Hematopoietic multipotent progenitor cell treated with erythropoietin and hydrocortisone succinate and interleukin-3 and kit ligand, for 15 days (in vitro differentiated cells): ENCODE measurements around the gene CADM3.

Source experiments
- DNase-seq: peaks from one replicate; pipeline ENCODE4 v3.0.0-alpha.2; 2015; ENCODE audit warnings: low spot score

The CADM3 gene

GRCh38 chr1:159207080-159207479 lies 35.7 kb downstream of the CADM3 start:
- no peak for DNase-seq

GRCh38 chr1:159207774-159208173 lies 36.4 kb downstream of the CADM3 start:
- DNase-seq, result peak; percentile 49

- DNase-seq, result no peak
Observed at GRCh38 chr1:159208175-159208825, 36.9 kb downstream of the CADM3 start.

- DNase-seq, result no peak
Observed at GRCh38 chr1:159209061-159209460, 37.6 kb downstream of the CADM3 start.

GRCh38 chr1:159211331-159212136 lies 40.1 kb downstream of the CADM3 start:
- DNase-seq, result peak; percentile 81

GRCh38 chr1:159212596-159212995 lies 41.2 kb downstream of the CADM3 start:
- no peak for DNase-seq

GRCh38 chr1:159214149-159214760 lies 42.8 kb downstream of the CADM3 start:
- peak; percentile 75 for DNase-seq

- DNase-seq, result no peak
Observed at GRCh38 chr1:159218649-159219636, 47.5 kb downstream of the CADM3 start.

- peak; percentile 17 for DNase-seq
Observed at GRCh38 chr1:159222075-159222865, 50.9 kb downstream of the CADM3 start.

- peak; percentile 45 for DNase-seq
Observed at GRCh38 chr1:159223004-159223403, 51.6 kb downstream of the CADM3 start.

- DNase-seq, result peak; percentile 21
Observed at GRCh38 chr1:159228554-159228953, 57.1 kb downstream of the CADM3 start.

GRCh38 chr1:159229260-159229885 lies 58.0 kb downstream of the CADM3 start:
- DNase-seq, result no peak

GRCh38 chr1:159229896-159230295 lies 58.5 kb downstream of the CADM3 start:
- no peak for DNase-seq

GRCh38 chr1:159239551-159240220 lies 68.3 kb downstream of the CADM3 start:
- no peak for DNase-seq

GRCh38 chr1:159247266-159247665 lies 75.9 kb downstream of the CADM3 start:
- DNase-seq, result no peak

- DNase-seq, result no peak
Observed at GRCh38 chr1:159248311-159248710, 76.9 kb downstream of the CADM3 start.

GRCh38 chr1:159250638-159251216 lies 79.3 kb downstream of the CADM3 start:
- DNase-seq, result no peak
